B cell (primary cell): ENCODE data around the gene SULT2A1. TPM values are rescaled to one million over a fixed set of nuclear protein-coding genes. Genes with fewer than 3 reads are reported as not detected.
"Not testable (repeated sequence)": the region's sequence is repeated elsewhere in the genome, so short reads cannot be mapped to it uniquely, and the experiment has no call there.

Source experiments
- ATAC-seq: fragments of 200-7000 bp; cut with Tn5 transposase; one replicate; pipeline ENCODE4 v1.10.0; 2021; ENCODE audit warnings: low read depth, mild to moderate bottlenecking, moderate number of reproducible peaks, moderate library complexity
- CTCF ChIA-PET: fragments of 350-600 bp; sonication (Branson Sonifier 250); formaldehyde crosslinking; loops from one replicate; lab custom pipeline; 2021; ENCODE audit warnings: antibody characterized with exemption, inconsistent platforms; lab: Charles Lee
- POLR2A ChIA-PET: fragments of 350-600 bp; sonication (Branson Sonifier 250); formaldehyde crosslinking; loops from one replicate; lab custom pipeline; 2021; ENCODE audit warnings: antibody characterized with exemption; lab: Charles Lee
- DNase-seq: peaks from one replicate; pipeline ENCODE4 v3.0.0; 2013
- H2AFZ ChIP-seq: 2 replicates; pipeline ENCODE4 v1.6.1; 2012; ENCODE audit warnings: mild to moderate bottlenecking, low read depth, low read length; ENCODE audit not compliant: insufficient read depth, poor library complexity, severe bottlenecking
- H3K27ac ChIP-seq, 2 donors: 1 replicate in 1 of 2; 2 replicates in 1 of 2; pipeline ENCODE4 v1.5.1; 2012 to 2013; ENCODE audit warnings: low read length in 2 of 2, mild to moderate bottlenecking in 2 of 2, moderate library complexity in 1 of 2
- H3K27me3 ChIP-seq, 4 experiments: fragments of 200-600 bp in 1 of 4; sonication (generic) in 1 of 4; replicated peaks in 1 of 4; 1 replicate in 2 of 4; 2 replicates in 2 of 4; pipeline versions ENCODE4 v1.6.1 to v1.7.0; 2013 to 2016; ENCODE audit warnings: low read length in 3 of 4, mild to moderate bottlenecking in 2 of 4, mixed read lengths in 1 of 4, moderate library complexity in 1 of 4; ENCODE audit not compliant: insufficient read depth in 4 of 4, control insufficient read depth in 3 of 4; ENCODE audit errors: control extremely low read depth in 1 of 4
- H3K36me3 ChIP-seq, 2 experiments: replicated peaks in 1 of 2; 1 replicate in 1 of 2; 2 replicates in 1 of 2; pipeline versions ENCODE4 v1.6.1 to v1.7.1; 2013; ENCODE audit warnings: low read length in 1 of 2; ENCODE audit not compliant: insufficient read depth in 2 of 2, control insufficient read depth in 1 of 2; ENCODE audit errors: control extremely low read depth in 1 of 2, extremely low read depth in 1 of 2
- H3K4me1 ChIP-seq, 2 donors: fragments of 200-600 bp in 1 of 2; sonication (generic) in 1 of 2; 1 replicate in 1 of 2; 2 replicates in 1 of 2; pipeline versions ENCODE4 v1.5.1 to v1.6.1; 2013 to 2017; ENCODE audit warnings: low read length in 2 of 2; ENCODE audit not compliant: control insufficient read depth in 2 of 2, insufficient read depth in 2 of 2
- H3K4me2 ChIP-seq: replicated peaks from 2 replicates; pipeline ENCODE3; 2012; ENCODE audit warnings: mild to moderate bottlenecking, low read depth, low read length; ENCODE audit not compliant: poor library complexity, severe bottlenecking
- H3K4me3 ChIP-seq, 5 experiments: fragments of 200-600 bp in 1 of 5; sonication (generic) in 1 of 5; 1 replicate in 3 of 5; 2 replicates in 2 of 5; pipeline versions ENCODE4 v1.5.1 to v1.7.0; 2011 to 2016; ENCODE audit warnings: low read length in 4 of 5, mild to moderate bottlenecking in 4 of 5, low read depth in 2 of 5, control low read depth in 1 of 5, moderate library complexity in 1 of 5; ENCODE audit not compliant: insufficient read depth in 1 of 5; ENCODE audit errors: control extremely low read depth in 1 of 5, extremely low read depth in 1 of 5
- H3K79me2 ChIP-seq: fragments of 200-600 bp; sonication (generic); one replicate; pipeline ENCODE4 v1.6.0; 2016; ENCODE audit warnings: low read length; ENCODE audit not compliant: control insufficient read depth, insufficient read depth
- H3K9ac ChIP-seq: fragments of 200-600 bp; sonication (generic); 2 replicates; pipeline ENCODE4 v1.6.1; 2017; ENCODE audit warnings: mild to moderate bottlenecking, low read length, moderate library complexity
- H3K9me3 ChIP-seq, 3 donors: one replicate each; pipeline versions ENCODE4 v1.6.1 to v1.7.1; 2013; ENCODE audit warnings: low read length in 2 of 3; ENCODE audit not compliant: control insufficient read depth in 2 of 3, insufficient read depth in 1 of 3; ENCODE audit errors: control extremely low read depth in 1 of 3
- H4K20me1 ChIP-seq: 2 replicates; pipeline ENCODE4 v1.6.0; 2012; ENCODE audit warnings: mild to moderate bottlenecking, low read length; ENCODE audit not compliant: insufficient read depth, control insufficient read depth, poor library complexity, severe bottlenecking
- H3K27ac Mint-ChIP-seq: one replicate; pipeline ENCODE4 v1.8.0; 2021; ENCODE audit warnings: mixed read lengths
- H3K27me3 Mint-ChIP-seq: one replicate; pipeline ENCODE4 v1.8.0; 2021; ENCODE audit warnings: mixed read lengths
- H3K4me1 Mint-ChIP-seq: one replicate; pipeline ENCODE4 v1.8.0; 2021; ENCODE audit warnings: mixed read lengths
- H3K4me3 Mint-ChIP-seq: one replicate; pipeline ENCODE4 v1.8.0; 2021; ENCODE audit warnings: mixed read lengths
- H3K9me3 Mint-ChIP-seq: one replicate; pipeline ENCODE4 v1.8.0; 2022; ENCODE audit warnings: mixed read lengths; ENCODE audit not compliant: insufficient read depth
- EZH2 ChIP-seq: IDR thresholded peaks from 2 replicates; pipeline ENCODE4 v1.6.1; 2012; ENCODE audit warnings: borderline replicate concordance, low read depth, mild to moderate bottlenecking, moderate library complexity, low read length; ENCODE audit not compliant: insufficient read depth, poor library complexity, severe bottlenecking
- WGBS: methylation state at CpG from one replicate; pipeline ENCODE4 v1.1.5; 2013; ENCODE audit warnings: missing lambda C conversion rate; ENCODE audit not compliant: insufficient coverage; 5-methylcytosine and 5-hydroxymethylcytosine counted together
- intact Hi-C: fragments of 100-400 bp; cut with micrococcal nuclease; formaldehyde crosslinking; loops from one replicate; pipeline ENCODE4 v1.10.0; 2022
- polyA minus RNA-seq: library from RNA; depleted of rRNA, polyadenylated mRNA; stranded (reverse); fragments of >200 nt; gene quantifications from 2 replicates; pipeline ENCODE4 v1.2.3, GENCODE V29; 2012
- polyA plus RNA-seq: library from polyadenylated mRNA; depleted of rRNA; stranded (reverse); fragments of >200 nt; gene quantifications from 2 replicates; pipeline ENCODE4 v1.2.3, GENCODE V29; 2012
- total RNA-seq, 2 donors: library from RNA; stranded (reverse); fragments of 120-200 nt in 1 of 2; gene quantifications; 1 replicate in 1 of 2; 2 replicates in 1 of 2; pipeline versions ENCODE4 v1.2.3 to v1.2.4, GENCODE V29; 2013 to 2022
- TF ChIP-seq, protein P1 (sequence below): fragments of 200-600 bp; IDR thresholded peaks from one replicate; pipeline ENCODE4 v1.8.0; 2022; ENCODE audit warnings: antibody characterized with exemption, mild to moderate bottlenecking

Gene SULT2A1, protein sequence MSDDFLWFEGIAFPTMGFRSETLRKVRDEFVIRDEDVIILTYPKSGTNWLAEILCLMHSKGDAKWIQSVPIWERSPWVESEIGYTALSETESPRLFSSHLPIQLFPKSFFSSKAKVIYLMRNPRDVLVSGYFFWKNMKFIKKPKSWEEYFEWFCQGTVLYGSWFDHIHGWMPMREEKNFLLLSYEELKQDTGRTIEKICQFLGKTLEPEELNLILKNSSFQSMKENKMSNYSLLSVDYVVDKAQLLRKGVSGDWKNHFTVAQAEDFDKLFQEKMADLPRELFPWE
- not detected in 2 replicates for total RNA-seq
- 1.4 TPM for total RNA-seq (2013)
- polyA plus RNA-seq = not detected in 2 replicates
- polyA minus RNA-seq = not detected in 2 replicates

DNA sequence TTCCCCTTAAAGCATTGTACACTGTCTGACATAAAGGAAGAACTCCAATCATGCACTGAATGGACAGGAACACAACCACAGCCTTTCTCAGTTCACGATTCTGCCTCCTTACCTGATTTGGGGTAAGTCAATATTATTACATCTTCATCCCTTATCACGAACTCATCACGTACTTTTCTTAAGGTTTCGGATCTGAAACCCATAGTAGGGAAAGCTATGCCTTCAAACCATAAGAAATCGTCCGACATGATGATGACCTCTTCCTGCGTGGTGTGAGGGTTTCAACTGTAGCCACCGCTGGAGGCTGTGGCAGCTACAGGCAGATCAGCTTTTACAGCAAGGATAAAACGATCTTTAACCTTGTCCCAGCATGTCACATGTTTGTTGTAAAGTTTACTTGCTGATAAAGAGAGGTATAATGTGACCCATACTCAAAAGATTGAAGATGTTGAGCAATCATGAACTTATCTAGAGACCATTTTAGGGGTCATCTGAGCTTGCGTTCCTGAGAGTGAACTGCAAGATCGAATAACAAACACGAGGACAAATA, at the start of gene SULT2A1:
TSS of gene SULT2A1 (minus strand) at position 306 of the 550 bp plus-strand sequence. CDS start at position 248, 58 bp downstream.
- H3K9me3 Mint-ChIP-seq = peaks cover 2% of the 10 kb centered on the region
- peaks cover 14% of the 10 kb centered on the region for H3K27me3 Mint-ChIP-seq
- H2AFZ ChIP-seq = no peak within 1 kb of the TSS
- H3K79me2 ChIP-seq = no peaks in the 10 kb centered on the region
- no peaks in the 10 kb centered on the region for H3K4me1 ChIP-seq
- H4K20me1 ChIP-seq = no peaks in the 10 kb centered on the region
- no peak within 1 kb of the TSS for H3K27ac Mint-ChIP-seq
- WGBS = 82% methylated on average over 8 of the region's 12 CpGs
- ATAC-seq (no peak), DNase-seq (no peak)
- no peak within 1 kb of the TSS for H3K4me2 ChIP-seq
- H3K36me3 ChIP-seq = no peaks in the 10 kb centered on the region
- H3K4me1 Mint-ChIP-seq = no peaks in the 10 kb centered on the region
- H3K4me3 Mint-ChIP-seq = no peak within 1 kb of the TSS
- CTCF ChIA-PET = no interaction called here
- TF ChIP-seq, protein P1, sequence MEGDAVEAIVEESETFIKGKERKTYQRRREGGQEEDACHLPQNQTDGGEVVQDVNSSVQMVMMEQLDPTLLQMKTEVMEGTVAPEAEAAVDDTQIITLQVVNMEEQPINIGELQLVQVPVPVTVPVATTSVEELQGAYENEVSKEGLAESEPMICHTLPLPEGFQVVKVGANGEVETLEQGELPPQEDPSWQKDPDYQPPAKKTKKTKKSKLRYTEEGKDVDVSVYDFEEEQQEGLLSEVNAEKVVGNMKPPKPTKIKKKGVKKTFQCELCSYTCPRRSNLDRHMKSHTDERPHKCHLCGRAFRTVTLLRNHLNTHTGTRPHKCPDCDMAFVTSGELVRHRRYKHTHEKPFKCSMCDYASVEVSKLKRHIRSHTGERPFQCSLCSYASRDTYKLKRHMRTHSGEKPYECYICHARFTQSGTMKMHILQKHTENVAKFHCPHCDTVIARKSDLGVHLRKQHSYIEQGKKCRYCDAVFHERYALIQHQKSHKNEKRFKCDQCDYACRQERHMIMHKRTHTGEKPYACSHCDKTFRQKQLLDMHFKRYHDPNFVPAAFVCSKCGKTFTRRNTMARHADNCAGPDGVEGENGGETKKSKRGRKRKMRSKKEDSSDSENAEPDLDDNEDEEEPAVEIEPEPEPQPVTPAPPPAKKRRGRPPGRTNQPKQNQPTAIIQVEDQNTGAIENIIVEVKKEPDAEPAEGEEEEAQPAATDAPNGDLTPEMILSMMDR = no peak
- no peak for TF ChIP-seq EZH2
- intact Hi-C loops = no loop called here
- POLR2A ChIA-PET = no interaction called here
- H3K4me3 ChIP-seq = no peak within 1 kb of the TSS
- H3K9me3 ChIP-seq = no peaks in the 10 kb centered on the region
- H3K27ac ChIP-seq = no peak within 1 kb of the TSS
- peaks cover 0 to 5% (median 2%) of the 10 kb centered on the region in 4 experiments for H3K27me3 ChIP-seq
- no peak within 1 kb of the TSS for H3K9ac ChIP-seq

DNA sequence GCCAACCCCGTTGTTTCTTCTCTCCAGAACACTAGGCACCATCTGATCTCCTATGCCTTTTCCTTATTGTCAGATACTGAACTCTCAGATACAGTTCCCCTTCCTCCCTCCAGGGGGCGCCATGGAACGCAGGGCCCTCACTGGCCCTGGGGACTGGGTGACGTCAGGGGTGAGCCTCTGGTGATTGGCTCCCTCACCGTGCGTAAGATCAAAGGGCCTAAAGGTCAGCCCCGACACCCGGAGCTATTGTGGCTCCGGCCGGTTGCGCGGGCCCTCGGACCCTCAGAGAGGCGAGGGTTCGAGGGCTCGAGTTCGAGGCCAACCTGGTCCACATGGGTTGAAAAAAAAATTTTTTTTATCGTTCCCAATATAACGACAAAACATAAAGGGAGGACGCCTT, 42.5 kb upstream of the SULT2A1 start:
- intact Hi-C loops, H3K27me3 Mint-ChIP-seq, H3K4me1 Mint-ChIP-seq, CTCF ChIA-PET, H4K20me1 ChIP-seq, H3K36me3 ChIP-seq, H3K27ac Mint-ChIP-seq, H3K27me3 ChIP-seq, ATAC-seq, H3K4me3 Mint-ChIP-seq, DNase-seq, H3K9me3 Mint-ChIP-seq, H2AFZ ChIP-seq, H3K9me3 ChIP-seq, H3K27ac ChIP-seq, H3K4me1 ChIP-seq, POLR2A ChIA-PET, H3K4me2 ChIP-seq, H3K9ac ChIP-seq, H3K79me2 ChIP-seq, H3K4me3 ChIP-seq: not testable (repeated sequence)
- WGBS = no CpG with 5 or more reads among the region's 20 CpGs
